Erythroblast (primary cell): Measurements from ENCODE around the gene GORASP2.

Experiments
- DNase-seq, 2 experiments: peaks; one replicate each; lab custom pipeline; 2025; lab: John Stamatoyannopoulos, UW
- GATA1 ChIP-seq: IDR thresholded peaks from 2 replicates; pipeline ENCODE4 v1.6.1; 2011; ENCODE audit warnings: low read depth, mild to moderate bottlenecking, control low read depth, low read length, moderate library complexity
- POLR2A ChIP-seq: IDR thresholded peaks from 2 replicates; pipeline ENCODE4 v1.6.1; 2011; ENCODE audit warnings: mild to moderate bottlenecking, low read length

GORASP2 gene

DNA sequence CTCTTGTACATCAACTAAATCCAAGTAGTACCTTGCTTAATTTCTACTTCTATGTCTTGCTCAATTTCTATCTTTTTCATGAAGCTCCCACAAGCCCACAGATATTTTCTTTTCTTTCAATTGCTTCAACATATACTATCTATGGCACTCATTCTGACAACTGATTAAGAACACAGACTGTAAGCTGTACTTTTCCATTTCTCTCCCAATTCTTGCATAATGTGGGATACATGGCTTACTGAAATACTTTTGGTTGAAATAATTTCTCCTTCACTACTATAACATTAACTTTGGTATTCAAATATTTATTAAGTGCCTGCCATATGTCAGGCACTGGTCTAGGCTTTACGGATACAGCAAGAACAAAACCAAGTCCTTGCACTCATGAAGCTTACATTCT lies 84.8 kb downstream of the GORASP2 start:
- TF ChIP-seq GATA1 = no peak
- no peak for TF ChIP-seq POLR2A
- DNase-seq = no peak

DNA sequence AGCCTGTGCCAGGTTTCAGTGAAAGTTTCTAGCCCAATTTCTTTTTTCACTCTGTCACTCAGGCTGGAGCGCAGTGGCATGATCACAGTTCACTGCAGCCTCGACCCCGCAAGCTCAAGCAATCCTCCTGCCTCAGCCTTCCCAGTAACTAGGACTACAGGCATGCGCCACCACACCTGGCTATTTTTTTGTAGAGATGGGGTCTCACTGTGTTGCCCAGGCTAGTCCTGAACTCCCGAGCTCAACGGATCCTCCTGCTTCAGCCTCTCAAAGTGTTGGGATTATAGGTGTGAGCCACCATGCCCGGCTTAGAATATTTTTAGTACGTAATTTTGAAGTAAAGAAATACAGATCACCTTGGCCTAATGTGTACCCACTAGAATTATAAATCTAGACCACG lies 87.1 kb downstream of the GORASP2 start:
- DNase-seq = no peak
- TF ChIP-seq POLR2A = no peak
- no peak for TF ChIP-seq GATA1
